GDM1 (cell line): ENCODE measurements around the gene ADAMTSL5.

ENCODE experiments used
- DNase-seq: peaks from one replicate; lab custom pipeline; 2025; lab: John Stamatoyannopoulos, UW

The ADAMTSL5 gene

GRCh38 chr19:1466018-1466460, 46.8 kb downstream of the ADAMTSL5 start:
- DNase-seq = no peak

DNA sequence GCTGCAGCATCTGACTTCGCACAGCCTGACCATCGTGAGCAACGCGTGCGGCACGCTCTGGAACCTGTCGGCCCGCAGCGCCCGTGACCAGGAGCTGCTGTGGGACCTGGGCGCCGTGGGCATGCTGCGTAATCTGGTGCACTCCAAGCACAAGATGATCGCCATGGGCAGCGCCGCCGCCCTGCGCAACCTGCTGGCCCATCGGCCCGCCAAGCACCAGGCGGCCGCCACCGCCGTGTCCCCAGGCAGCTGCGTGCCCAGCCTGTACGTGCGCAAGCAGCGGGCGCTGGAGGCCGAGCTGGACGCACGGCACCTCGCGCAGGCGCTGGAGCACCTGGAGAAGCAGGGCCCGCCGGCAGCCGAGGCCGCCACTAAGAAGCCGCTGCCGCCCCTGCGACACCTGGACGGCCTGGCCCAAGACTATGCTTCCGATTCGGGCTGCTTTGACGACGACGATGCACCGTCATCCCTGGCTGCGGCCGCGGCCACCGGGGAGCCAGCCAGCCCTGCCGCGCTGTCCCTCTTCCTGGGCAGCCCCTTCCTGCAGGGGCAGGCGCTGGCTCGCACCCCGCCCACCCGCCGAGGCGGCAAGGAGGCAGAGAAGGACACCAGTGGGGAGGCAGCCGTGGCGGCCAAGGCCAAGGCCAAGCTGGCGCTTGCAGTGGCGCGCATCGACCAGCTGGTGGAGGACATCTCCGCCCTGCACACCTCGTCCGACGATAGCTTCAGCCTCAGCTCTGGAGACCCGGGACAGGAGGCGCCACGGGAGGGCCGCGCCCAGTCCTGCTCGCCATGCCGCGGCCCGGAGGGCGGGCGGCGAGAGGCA, 47.4 kb downstream of the ADAMTSL5 start:
- no peak for DNase-seq

DNA sequence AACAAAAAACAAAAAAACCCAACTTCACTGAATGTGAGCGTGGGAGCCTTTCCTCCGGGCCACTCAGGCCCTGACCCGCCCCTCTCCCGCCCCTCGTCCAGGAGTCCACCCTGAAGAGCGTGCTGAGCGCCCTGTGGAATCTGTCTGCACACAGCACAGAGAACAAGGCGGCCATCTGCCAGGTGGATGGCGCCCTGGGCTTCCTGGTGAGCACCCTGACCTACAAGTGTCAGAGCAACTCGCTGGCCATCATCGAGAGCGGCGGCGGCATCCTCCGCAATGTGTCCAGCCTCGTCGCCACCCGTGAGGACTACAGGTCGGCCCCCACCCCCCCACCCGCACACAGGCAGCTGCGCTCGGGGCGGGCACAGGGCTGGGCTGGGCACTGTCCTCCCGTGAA, 51.0 kb downstream of the ADAMTSL5 start:
- no peak for DNase-seq

DNA sequence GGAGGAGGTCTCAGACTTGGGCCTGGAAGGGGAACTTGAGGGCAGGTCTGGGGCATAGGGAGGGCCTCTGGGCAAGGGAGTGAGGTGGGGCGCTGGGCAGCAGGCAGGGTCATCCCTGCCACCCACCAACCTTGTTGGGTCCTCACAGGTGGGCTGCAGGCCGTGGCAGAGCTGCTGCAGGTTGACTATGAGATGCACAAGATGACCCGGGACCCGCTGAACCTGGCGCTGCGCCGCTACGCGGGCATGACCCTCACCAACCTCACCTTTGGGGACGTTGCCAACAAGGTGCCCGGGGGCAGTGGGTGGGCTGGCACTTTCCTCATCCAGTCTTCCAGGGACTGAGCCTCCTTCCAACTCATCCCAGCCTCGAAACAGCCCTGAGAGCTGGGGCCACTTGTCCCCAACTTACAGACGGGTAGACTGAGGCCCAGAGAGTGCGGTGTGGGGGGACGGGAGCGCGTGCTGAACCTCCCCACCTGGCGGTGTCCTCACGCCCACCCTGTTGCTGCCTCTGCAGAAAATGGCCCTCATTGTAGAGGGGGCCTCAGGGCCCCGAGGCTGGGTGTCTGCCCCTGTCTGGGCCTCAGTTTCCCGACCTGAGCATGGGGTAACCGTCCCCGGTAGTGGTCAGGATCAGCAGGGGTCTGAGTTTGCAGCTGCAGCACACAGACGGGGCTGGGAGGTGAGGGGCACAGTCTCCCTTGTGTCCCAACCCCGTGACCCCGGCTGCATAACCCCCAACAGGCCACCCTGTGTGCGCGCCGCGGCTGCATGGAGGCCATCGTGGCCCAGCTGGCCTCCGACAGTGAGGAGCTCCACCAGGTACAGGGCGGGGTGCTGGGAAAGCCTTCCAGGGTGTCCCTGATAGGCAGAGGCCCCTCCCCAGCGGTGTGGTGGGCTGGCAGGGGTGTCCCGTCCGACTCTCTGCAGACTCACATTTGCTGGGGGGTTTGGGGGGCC, 52.5 kb downstream of the ADAMTSL5 start:
- DNase-seq = no peak

DNA sequence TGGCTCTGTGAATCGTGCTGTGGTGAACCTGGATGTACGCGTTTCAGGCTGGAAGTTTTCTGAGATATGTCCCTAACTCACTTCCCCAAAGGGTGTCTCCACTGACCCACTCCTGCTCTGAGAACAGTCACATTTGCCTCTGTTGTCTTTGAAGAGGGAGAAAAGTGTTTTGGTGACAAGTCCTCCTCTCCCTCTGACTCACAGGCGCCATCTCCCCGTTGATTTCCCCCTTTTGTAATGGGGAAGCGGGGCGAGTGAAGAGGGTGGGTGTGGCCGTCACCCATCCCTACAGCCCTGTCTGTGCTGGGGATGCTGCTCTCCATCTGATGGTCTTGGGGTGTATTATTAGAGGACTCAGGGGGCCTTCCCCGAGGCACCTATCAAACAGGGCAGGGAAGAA, 53.3 kb downstream of the ADAMTSL5 start:
- DNase-seq = no peak

DNA sequence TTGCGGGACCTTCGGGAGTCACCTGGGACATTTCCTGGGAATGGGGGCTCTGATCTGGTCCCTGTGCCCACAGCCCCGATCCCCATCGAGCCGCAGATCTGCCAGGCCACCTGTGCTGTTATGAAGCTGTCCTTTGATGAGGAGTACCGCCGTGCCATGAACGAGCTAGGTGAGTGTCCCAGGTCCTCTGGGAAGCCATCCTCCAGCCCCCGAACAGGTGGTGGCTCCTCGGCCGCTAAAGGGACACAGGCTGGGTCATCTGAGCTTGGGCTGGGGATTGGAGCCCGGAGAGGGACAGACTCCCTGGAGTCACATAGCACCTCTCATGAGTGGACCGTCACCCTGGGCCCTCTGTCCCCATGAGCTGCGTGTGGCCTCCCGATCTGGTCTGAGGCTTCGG, 54.9 kb downstream of the ADAMTSL5 start:
- no peak for DNase-seq

GRCh38 chr19:1457031-1457739, 55.6 kb downstream of the ADAMTSL5 start:
- DNase-seq = no peak

DNA sequence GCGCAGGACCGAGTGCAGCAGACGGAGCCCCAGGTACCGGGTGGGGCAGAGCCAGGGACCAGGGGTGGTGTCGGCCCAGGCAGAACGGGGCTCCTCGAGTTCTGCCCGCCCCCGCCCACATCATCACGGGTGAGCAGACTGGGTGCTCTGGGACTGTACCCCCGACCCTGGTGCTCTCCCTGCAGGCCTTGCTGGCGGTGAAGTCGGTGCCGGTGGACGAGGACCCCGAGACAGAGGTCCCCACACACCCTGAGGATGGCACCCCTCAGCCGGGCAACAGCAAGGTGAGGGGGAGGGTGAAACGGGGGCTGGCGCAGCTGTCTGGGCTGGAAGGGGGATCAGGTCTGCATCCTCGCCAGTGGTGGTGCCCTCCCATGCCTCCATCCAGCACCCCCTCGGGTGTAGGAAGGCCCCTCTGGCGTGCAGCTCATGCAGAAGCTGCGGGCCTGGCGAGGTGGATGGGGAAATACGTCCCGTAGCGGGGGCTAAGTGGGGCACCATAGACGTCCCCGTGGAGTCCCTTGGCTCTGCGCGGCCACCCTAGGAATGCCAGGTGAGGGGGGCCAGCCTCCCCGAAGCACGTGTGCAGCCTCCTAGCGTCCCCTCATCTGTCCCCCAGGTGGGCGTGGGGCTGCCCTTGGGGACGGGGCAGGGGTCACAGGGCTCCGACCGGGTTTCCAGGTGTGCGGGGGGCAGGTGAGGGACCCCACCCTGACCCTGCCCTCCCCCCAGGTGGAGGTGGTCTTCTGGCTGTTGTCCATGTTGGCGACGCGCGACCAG, 56.5 kb downstream of the ADAMTSL5 start:
- no peak for DNase-seq

GRCh38 chr19:1455336-1456120, 57.3 kb downstream of the ADAMTSL5 start:
- DNase-seq = peak; percentile 72
